Pancreas (tissue), 10 donors: ENCODE data around the gene POLR1B. TPM values are rescaled to one million over a fixed set of nuclear protein-coding genes. Genes with fewer than 3 reads are reported as not detected.

Source experiments
- ATAC-seq, 4 donors: fragments of 200-7000 bp; cut with Tn5 transposase; one replicate each; pipeline versions ENCODE4 v1.8.0 to v1.9.1; 2020; ENCODE audit warnings: mild to moderate bottlenecking in 4 of 4, moderate library complexity in 4 of 4
- DNase-seq, 6 donors: peaks; one replicate each; pipeline ENCODE4 v3.0.0-alpha.2; 2020
- FAIRE-seq: peaks from 2 replicates; lab custom pipeline; 2012; peaks lifted over from hg19 to GRCh38; lab: Jason Lieb, UNC
- H3K27ac ChIP-seq, 4 donors: fragments of 200-600 bp; sonication (generic); 1 replicate in 3 of 4; 2 replicates in 1 of 4; pipeline versions ENCODE4 v1.5.0 to v1.8.0; 2020
- H3K27me3 ChIP-seq, 4 donors: fragments of 200-600 bp; one replicate each; pipeline ENCODE4 v1.8.0; 2021
- H3K36me3 ChIP-seq, 3 donors: fragments of 200-600 bp; sonication (generic) in 1 of 3; one replicate each; pipeline versions ENCODE4 v1.5.0 to v1.8.0; 2020 to 2021
- H3K4me1 ChIP-seq, 3 donors: fragments of 200-600 bp; one replicate each; pipeline ENCODE4 v1.8.0; 2021
- H3K4me3 ChIP-seq, 4 donors: fragments of 200-600 bp; sonication (generic) in 2 of 4; one replicate each; pipeline versions ENCODE4 v1.5.0 to v1.8.0; 2020 to 2021
- H3K9me3 ChIP-seq, 4 donors: fragments of 200-600 bp; one replicate each; pipeline ENCODE4 v1.8.0; 2021
- WGBS, 2 donors: extraction: QIAGEN DNeasy Blood & Tissue Kit; methylation state at CpG; one replicate each; pipeline ENCODE4 v1.1.7; 2013; 5-methylcytosine and 5-hydroxymethylcytosine counted together
- intact Hi-C, 3 donors: fragments of 100-400 bp; cut with DNase I; formaldehyde crosslinking; loops; one replicate each; pipeline versions ENCODE4 v1.11.1 to v1.14.2; 2022
- polyA plus RNA-seq, 2 donors: library from polyadenylated mRNA; stranded (reverse); fragments of 200-250 nt; gene quantifications; one replicate each; pipeline ENCODE4 v1.2.3, GENCODE V29; 2013
- total RNA-seq, 6 donors: library from RNA; stranded (reverse); fragmentation: NEBNext Ultra II Directional in 4 of 6; extraction: Animal tissue kit (Norgen Biotek cat#: 25700) in 4 of 6; gene quantifications; one replicate each; pipeline versions ENCODE4 v1.2.1 to v1.2.4, GENCODE V29; 2021 to 2023
- TF ChIP-seq, protein P1 (sequence below), 4 donors: fragments of 200-600 bp; sonication (generic) in 3 of 4; IDR thresholded peaks; one replicate each; pipeline versions ENCODE4 v1.5.0 to v1.8.0; 2021; ENCODE audit warnings: antibody characterized with exemption in 4 of 4
- donor health status: healthy with polysubstance abuse.
- donor health status: DM: no; HTN: no; CAD: no; lungs with moderate emphysema.
- donor health status: DM: no; HTN: no; CAD: no.
- donor health status: control.
- donor health status: control.
- donor health status: Bipolar disorder and iron deficiency.
- donor health status: DM: yes; HTN: yes; CAD: no.
- donor health status: DM: no; HTN: no; CAD: no.
- donor health status: DM: no; HTN: no; CAD: no.
- donor health status: DM: yes; HTN: yes; CAD: no.

Gene POLR1B
- total and polyA plus RNA-seq, 8 donors, result 5.5 to 16.9 (median 11.2) TPM

- WGBS, 2 donors, result 27 to 32% methylated on average over 6 of the region's 6 CpGs
- TF ChIP-seq, protein P1, sequence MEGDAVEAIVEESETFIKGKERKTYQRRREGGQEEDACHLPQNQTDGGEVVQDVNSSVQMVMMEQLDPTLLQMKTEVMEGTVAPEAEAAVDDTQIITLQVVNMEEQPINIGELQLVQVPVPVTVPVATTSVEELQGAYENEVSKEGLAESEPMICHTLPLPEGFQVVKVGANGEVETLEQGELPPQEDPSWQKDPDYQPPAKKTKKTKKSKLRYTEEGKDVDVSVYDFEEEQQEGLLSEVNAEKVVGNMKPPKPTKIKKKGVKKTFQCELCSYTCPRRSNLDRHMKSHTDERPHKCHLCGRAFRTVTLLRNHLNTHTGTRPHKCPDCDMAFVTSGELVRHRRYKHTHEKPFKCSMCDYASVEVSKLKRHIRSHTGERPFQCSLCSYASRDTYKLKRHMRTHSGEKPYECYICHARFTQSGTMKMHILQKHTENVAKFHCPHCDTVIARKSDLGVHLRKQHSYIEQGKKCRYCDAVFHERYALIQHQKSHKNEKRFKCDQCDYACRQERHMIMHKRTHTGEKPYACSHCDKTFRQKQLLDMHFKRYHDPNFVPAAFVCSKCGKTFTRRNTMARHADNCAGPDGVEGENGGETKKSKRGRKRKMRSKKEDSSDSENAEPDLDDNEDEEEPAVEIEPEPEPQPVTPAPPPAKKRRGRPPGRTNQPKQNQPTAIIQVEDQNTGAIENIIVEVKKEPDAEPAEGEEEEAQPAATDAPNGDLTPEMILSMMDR (IDR thresholded peaks at IDR 0.05), result no peak
- H3K9me3 ChIP-seq, result no peaks in the 10 kb centered on the region
- H3K4me3 ChIP-seq, result peak overlapping the region in 1 of 4 donors; percentile 11
- no peaks in the 10 kb centered on the region for H3K36me3 ChIP-seq
- FAIRE-seq, result no peak
- intact Hi-C loops, result loop anchor here in 1 of 3 donors (10.0 kb wide), 1 partner anchor 104 kb away; the partner anchor contains the start of gene TTL
- peak; percentile 57 to 67 (median 62) for ATAC-seq
- H3K4me1 ChIP-seq, result peaks cover 18 to 28% (median 21%) of the 10 kb centered on the region in 3 donors
- DNase-seq, result peak; percentile 86 to 95 (median 92)
- H3K27ac ChIP-seq, result peak overlapping the region; percentile 68 to 86 (median 79)
- H3K27me3 ChIP-seq, result no peaks in the 10 kb centered on the region
These were observed 46.4 kb downstream of the POLR1B start for GRCh38 chr2:112588611-112589045.

DNA sequence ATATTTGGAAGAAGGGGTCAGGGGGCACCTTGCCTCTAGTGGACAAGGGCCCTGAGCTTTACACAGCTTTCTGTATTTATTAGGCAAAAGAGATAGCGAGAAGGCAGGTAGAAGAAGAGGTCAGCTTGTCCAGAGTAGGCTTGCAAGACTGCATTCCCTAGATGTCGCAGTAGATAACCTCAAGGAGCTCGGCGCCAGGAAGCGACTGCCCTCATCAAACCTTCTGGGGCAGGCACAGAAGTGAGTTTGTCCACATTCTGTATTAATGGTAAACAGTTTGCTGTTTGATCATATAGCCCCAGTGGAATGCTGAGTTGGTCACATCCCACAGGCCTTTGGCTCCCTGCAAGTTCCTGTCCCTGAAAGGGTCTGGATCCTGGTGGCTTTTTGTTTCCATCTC is 49.1 kb downstream of the POLR1B start:
- ATAC-seq, result no peak

DNA sequence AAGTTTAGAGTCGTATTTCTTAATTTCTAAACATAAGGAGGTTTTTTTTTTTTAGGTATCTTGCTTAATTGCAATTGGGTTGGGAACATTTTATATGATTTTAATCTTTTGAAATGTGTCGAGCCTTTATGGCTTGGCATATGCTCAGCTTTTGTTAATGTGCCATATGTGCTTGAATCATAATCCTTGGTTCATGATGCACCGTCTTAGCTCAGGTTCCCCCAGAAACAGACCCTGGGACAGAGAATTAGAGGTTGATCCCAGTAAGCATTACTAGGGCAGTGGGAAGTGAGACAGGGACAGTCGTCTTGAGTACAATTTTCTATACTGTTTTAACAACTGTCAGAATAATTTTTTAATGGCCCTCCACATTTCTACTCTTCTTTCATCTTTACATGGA is 51.5 kb downstream of the POLR1B start:
- Histone ChIP-seq H3K4me3 (no peak overlapping the region), H3K27ac (no peak overlapping the region), H3K27me3 (no peaks in the 10 kb centered on the region), H3K4me1 (peaks cover 0 to 4% (median 0%) of the 10 kb centered on the region in 3 donors), H3K36me3 (no peaks in the 10 kb centered on the region), H3K9me3 (no peaks in the 10 kb centered on the region)
- no peak for ATAC-seq
- DNase-seq, result no peak
- intact Hi-C loops, result no loop called here
- no peak for FAIRE-seq
- 90 to 95% methylated on average over 4 of the region's 4 CpGs for WGBS, 2 donors
- TF ChIP-seq, protein P1 (IDR thresholded peaks at IDR 0.05), result no peak

More for the DNA sequence above, 49.1 kb downstream of the POLR1B start:
- intact Hi-C loops, result no loop called here
- Histone ChIP-seq H3K36me3 (no peaks in the 10 kb centered on the region), H3K27ac (no peak overlapping the region), H3K27me3 (no peaks in the 10 kb centered on the region), H3K4me3 (no peak overlapping the region), H3K9me3 (no peaks in the 10 kb centered on the region), H3K4me1 (peaks cover 5 to 16% (median 15%) of the 10 kb centered on the region in 3 donors)
- DNase-seq, result no peak
- no peak for FAIRE-seq
- TF ChIP-seq, protein P1 (IDR thresholded peaks at IDR 0.05), result no peak
- WGBS, 2 donors, result 78 to 84% methylated on average over 5 of the region's 5 CpGs

GRCh38 chr2:112597537-112598322 is 55.5 kb downstream of the POLR1B start:
- FAIRE-seq, result no peak
- no peaks in the 10 kb centered on the region for H3K9me3 ChIP-seq
- no peak for DNase-seq
- intact Hi-C loops, result no loop called here
- no peaks in the 10 kb centered on the region for H3K27me3 ChIP-seq
- no peaks in the 10 kb centered on the region for H3K36me3 ChIP-seq
- ATAC-seq, result no peak
- H3K27ac ChIP-seq, result no peak overlapping the region
- TF ChIP-seq, protein P1 (IDR thresholded peaks at IDR 0.05), result no peak
- peaks cover 0 to 5% (median 0%) of the 10 kb centered on the region in 3 donors for H3K4me1 ChIP-seq
- H3K4me3 ChIP-seq, result no peak overlapping the region
- 91 to 96% methylated on average over 10 of the region's 10 CpGs for WGBS, 2 donors

DNA sequence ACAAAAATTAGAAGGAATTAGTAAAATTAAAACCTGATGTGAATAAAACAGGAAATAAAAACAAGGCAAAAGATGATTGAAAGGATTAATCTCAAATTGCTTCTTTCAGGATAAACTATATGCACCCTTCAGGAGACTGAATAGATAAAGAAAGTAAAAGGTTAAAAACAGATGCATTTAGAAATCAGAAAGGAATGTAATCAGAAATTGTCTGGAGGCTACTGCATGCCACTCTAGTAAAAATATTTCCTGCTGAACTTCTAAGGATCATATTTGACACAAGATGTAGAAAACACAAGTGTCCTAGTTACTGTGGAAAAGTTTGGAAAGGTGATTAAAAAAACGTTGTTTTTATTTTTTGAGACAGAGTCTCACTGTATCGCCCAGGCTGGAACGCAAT is 58.4 kb downstream of the POLR1B start:
- H3K4me1 ChIP-seq, result peaks cover 0 to 5% (median 0%) of the 10 kb centered on the region in 3 donors
- no peak for ATAC-seq
- no peak for FAIRE-seq
- TF ChIP-seq, protein P1 (IDR thresholded peaks at IDR 0.05), result no peak
- intact Hi-C loops, result no loop called here
- no peak for DNase-seq
- no peak overlapping the region for H3K27ac ChIP-seq
- H3K36me3 ChIP-seq, result no peaks in the 10 kb centered on the region
- H3K27me3 ChIP-seq, result no peaks in the 10 kb centered on the region
- no peak overlapping the region for H3K4me3 ChIP-seq
- 70 to 71% methylated on average over 3 of the region's 3 CpGs for whole genome bisulfite sequencing, 2 donors
- H3K9me3 ChIP-seq, result no peaks in the 10 kb centered on the region
